Activated T-cell treated with anti-CD3 and anti-CD28 coated beads for 24 hours (primary cell): ENCODE results near the gene ABHD16A.

Experiments used
- DNase-seq: peaks from one replicate; pipeline ENCODE4 v3.0.0-alpha.2; 2020; ENCODE audit warnings: low read depth

The ABHD16A gene

GRCh38 chr6:31662124-31662723, 40.9 kb downstream of the ABHD16A start:
- no peak for DNase-seq

- no peak for DNase-seq
These were observed 41.6 kb downstream of the ABHD16A start for GRCh38 chr6:31661262-31662123.

GRCh38 chr6:31660381-31661261, 42.5 kb downstream of the ABHD16A start, which contains the start of gene C6orf47:
TSS of gene C6orf47 (minus strand) at chr6:31660778. CDS start at chr6:31659947, 831 bp downstream.
- DNase-seq = peak; percentile 68

GRCh38 chr6:31659649-31660380, 43.3 kb downstream of the ABHD16A start:
- DNase-seq = no peak

GRCh38 chr6:31658983-31659648, 44.0 kb downstream of the ABHD16A start:
- DNase-seq = no peak

- DNase-seq = no peak
These were observed 44.9 kb downstream of the ABHD16A start for GRCh38 chr6:31658158-31658688.

GRCh38 chr6:31657406-31658157, 45.5 kb downstream of the ABHD16A start:
- DNase-seq = no peak

- no peak for DNase-seq
These were observed 47.5 kb downstream of the ABHD16A start, which contains the start of gene APOM for GRCh38 chr6:31655349-31656237. TSS of gene APOM (plus strand) at chr6:31655894. CDS start at chr6:31655967, 73 bp downstream.

- no peak for DNase-seq
These were observed 48.4 kb downstream of the ABHD16A start for GRCh38 chr6:31654574-31655348.

- DNase-seq = peak; percentile 83
These were observed 50.0 kb downstream of the ABHD16A start for GRCh38 chr6:31652925-31653724.

GRCh38 chr6:31651602-31652191, 51.4 kb downstream of the ABHD16A start:
- no peak for DNase-seq

GRCh38 chr6:31645325-31645724, 57.8 kb downstream of the ABHD16A start:
- no peak for DNase-seq

GRCh38 chr6:31643818-31644454, 59.2 kb downstream of the ABHD16A start:
- DNase-seq = no peak

- DNase-seq = no peak
These were observed 60.1 kb downstream of the ABHD16A start for GRCh38 chr6:31642798-31643570.

GRCh38 chr6:31641370-31641769, 61.8 kb downstream of the ABHD16A start:
- no peak for DNase-seq

GRCh38 chr6:31640612-31641011, 62.5 kb downstream of the ABHD16A start:
- no peak for DNase-seq
